HL-60/S4 treated with retinoic acid at 250 ng/mL for 4 days and 3 days (cell line): Measurements from ENCODE around the gene ARPC5L.
"Not testable (repeated sequence)": the region's sequence is repeated elsewhere in the genome, so short reads cannot be mapped to it uniquely, and the experiment has no call there.

Experiments
- in situ Hi-C: fragments of 300-500 bp; cut with MboI; formaldehyde crosslinking; loops from 2 replicates; pipeline ENCODE4 v1.7.0; 2022; ENCODE audit warnings: low sequenced_read_pairs

Gene ARPC5L

GRCh38 chr9:124887832-124888231 is 25.9 kb downstream of the ARPC5L start:
- in situ Hi-C loops = no loop called here

DNA sequence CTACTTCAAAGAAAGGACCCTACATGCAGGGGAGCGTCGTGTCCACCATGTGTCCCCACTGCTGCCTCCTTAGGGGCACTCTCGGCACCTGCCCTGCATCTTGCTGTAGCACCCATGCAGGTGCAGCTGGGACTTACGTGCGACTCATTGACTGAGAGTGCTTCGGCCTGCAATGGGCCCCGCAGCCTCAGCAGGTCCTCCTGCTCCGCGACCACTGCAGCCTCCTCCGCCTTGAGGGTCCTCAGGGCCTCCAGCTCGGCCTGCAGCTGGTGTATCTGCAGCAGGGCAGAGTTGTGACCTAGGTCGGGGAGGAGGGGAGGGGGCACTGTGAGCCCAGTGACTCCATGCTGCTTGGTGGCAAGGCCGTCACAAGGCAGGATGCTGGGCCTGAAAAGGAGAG is 27.1 kb downstream of the ARPC5L start:
- in situ Hi-C loops = no loop called here

GRCh38 chr9:124890179-124890578 is 28.2 kb downstream of the ARPC5L start:
- in situ Hi-C loops = no loop called here

GRCh38 chr9:124894035-124894740 is 32.3 kb downstream of the ARPC5L start:
- in situ Hi-C loops = no loop called here

GRCh38 chr9:124894741-124895170 is 32.8 kb downstream of the ARPC5L start:
- in situ Hi-C loops = no loop called here

- in situ Hi-C loops = no loop called here
Observed at GRCh38 chr9:124897570-124898460, 35.9 kb downstream of the ARPC5L start.

- in situ Hi-C loops = no loop called here
Observed at GRCh38 chr9:124899845-124900244, 37.9 kb downstream of the ARPC5L start.

DNA sequence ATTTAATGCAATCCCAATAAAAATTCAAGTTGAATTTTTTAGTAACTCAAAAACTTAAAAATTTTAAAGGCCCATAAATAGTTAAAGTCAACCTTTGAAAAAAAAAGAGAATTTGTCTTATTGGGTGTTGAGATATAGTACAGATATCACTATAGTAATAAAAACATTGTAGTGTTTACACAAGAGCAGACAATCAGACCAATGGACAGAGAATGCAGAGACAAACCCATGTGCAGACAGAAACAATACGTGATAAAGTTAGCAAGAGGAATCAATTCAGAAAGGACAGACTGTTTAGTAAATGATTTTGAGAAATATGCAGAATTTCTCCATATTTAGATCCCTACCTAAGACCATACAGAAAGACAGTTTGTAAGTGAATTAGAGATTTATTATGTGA is 45.0 kb downstream of the ARPC5L start:
- in situ Hi-C loops = no loop called here

DNA sequence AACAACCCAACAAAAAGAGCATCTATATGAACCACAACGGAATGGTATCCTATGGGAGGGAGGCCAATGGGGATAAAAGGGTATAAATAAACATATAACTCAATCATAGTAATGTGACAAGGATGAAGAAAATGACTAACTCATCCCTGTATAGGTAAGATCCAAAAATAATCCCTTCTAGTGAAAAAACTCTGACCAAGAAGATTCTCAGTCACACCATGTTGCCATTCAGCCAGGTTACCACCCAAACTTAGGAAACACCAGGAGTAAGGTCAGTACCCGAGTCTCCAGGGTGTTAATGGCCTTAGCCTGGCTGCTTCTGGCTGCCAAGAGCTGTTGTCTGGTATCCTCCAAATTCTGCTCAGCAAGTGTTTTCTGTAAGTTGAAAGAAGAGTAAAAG is 46.2 kb downstream of the ARPC5L start:
- in situ Hi-C loops = no loop called here

DNA sequence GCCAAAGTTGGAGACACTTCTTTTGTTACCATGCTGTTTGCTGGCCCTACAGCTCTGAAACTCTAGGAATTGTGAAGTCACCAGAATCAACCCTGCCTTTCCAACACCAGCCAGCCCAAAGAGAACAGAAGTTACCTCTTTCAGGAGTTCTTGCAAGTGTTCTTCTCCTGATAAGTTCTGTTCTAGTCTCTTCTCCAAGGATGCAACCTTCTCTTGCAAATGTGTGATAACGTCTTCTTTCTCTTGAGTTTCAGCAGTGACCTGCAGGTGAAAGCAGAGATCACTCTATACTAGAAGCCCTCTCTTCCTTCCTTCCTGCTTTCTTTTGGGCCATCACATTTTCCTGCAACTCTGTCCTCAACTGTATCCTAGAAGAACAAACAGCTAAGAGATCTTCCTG is 49.8 kb downstream of the ARPC5L start:
- in situ Hi-C loops = no loop called here

DNA sequence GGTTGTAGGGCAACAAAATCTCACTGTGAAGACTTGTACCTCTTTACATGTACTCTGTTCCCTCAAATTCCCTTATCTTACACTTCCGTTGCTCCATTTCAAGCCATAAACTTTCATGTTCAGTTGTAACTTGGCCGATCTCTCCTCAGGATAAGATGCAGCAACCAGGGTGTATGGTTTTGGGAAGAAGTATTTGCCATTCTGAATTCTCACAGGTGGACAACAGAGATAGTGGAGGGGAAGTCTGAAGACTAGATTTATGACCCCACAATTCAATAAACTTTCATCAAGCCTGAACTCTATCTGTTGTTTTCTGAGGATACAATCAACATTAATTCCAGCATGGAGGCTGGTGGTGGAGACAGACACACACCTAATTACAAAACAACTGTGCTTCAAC is 51.4 kb downstream of the ARPC5L start:
- in situ Hi-C loops = no loop called here

- in situ Hi-C loops = no loop called here
Observed at GRCh38 chr9:124914753-124915405, 52.9 kb downstream of the ARPC5L start.

DNA sequence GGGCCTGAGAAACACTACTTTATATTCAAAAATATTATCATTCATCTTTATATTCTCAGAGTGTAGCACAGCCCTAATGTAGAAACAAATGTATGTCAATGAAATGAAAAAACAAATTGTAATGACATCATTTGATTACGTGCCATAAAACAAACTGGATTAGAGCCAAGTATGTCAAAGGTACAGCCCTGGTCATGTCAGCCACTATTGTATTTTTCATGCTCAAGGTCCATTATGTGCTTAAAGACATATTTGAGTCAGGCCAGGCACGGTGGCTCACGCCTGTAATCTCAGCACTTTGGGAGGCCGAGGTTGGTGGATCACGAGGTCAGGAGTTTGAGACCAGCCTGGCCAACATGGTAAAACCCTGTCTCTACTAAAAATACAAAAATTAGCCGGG is 58.5 kb downstream of the ARPC5L start:
- in situ Hi-C loops = not testable (repeated sequence)
